ENCODE measurements around the gene ABHD16A.

The ABHD16A gene

GRCh38 chr6:31680226-31681134 lies 22.6 kb downstream of the ABHD16A start, which contains the start of gene LY6G5C:
TSS of gene LY6G5C (minus strand) at chr6:31681067. CDS start at chr6:31680373, 694 bp downstream.
- POLR2A ChIA-PET: interaction anchor here (1.0 kb wide), 1 partner anchor 20 kb away, joined by 3 read pairs; the partner anchor contains the start of gene C6orf47
- no peak for TF ChIP-seq SUZ12 (IDR thresholded peaks at IDR 0.05)
- no peak for TF ChIP-seq HDGF (IDR thresholded peaks at IDR 0.05; ENCODE audit: borderline replicate concordance)
- TF ChIP-seq ELF4 (IDR thresholded peaks at IDR 0.05): no peak
- TF ChIP-seq BHLHE40 (IDR thresholded peaks at IDR 0.05; ENCODE audit: borderline replicate concordance): no peak
- TF ChIP-seq FOXK2 (IDR thresholded peaks at IDR 0.05): no peak
- TF ChIP-seq FOXM1 (IDR thresholded peaks at IDR 0.05; ENCODE audit: borderline replicate concordance): no peak
- TF ChIP-seq LEF1 (IDR thresholded peaks at IDR 0.05; ENCODE audit: borderline replicate concordance): no peak
- TF ChIP-seq SP1 (IDR thresholded peaks at IDR 0.05): no peak
- no peak for TF ChIP-seq NFRKB (IDR thresholded peaks at IDR 0.05)
- no peak for TF ChIP-seq L3MBTL2 (conservative IDR thresholded peaks at IDR 0.05)
- TF ChIP-seq FOXA1 (IDR thresholded peaks at IDR 0.05): no peak
- TF ChIP-seq ZNF384 (IDR thresholded peaks at IDR 0.05): no peak
- no peak for TF ChIP-seq CTBP1 (IDR thresholded peaks at IDR 0.05; ENCODE audit: borderline replicate concordance)
- no peak for TF ChIP-seq ARNT (IDR thresholded peaks at IDR 0.05)
- no peak for TF ChIP-seq TARDBP (IDR thresholded peaks at IDR 0.05)
- no peak for TF ChIP-seq PKNOX1 (IDR thresholded peaks at IDR 0.05)
- CTCF ChIA-PET: interaction anchor here (0.6 to 1.5 kb wide), 3 partner anchors 57 to 229 kb away, joined by 3 to 6 read pairs (median 5); no protein-coding TSS in a partner anchor
- DNase-seq (ENCODE audit: extremely low spot score): peak; percentile 82

- CTCF ChIA-PET: no interaction called here
- POLR2A ChIA-PET: interaction anchor here (0.7 to 1.8 kb wide), 3 partner anchors 17 to 152 kb away, joined by 3 to 5 read pairs (median 3); partner anchors contain the start of genes C6orf47 and MSH5
- TF ChIP-seq FOXK2 (IDR thresholded peaks at IDR 0.05) (no peak), NFRKB (IDR thresholded peaks at IDR 0.05) (no peak), SP1 (IDR thresholded peaks at IDR 0.05) (no peak), SUZ12 (IDR thresholded peaks at IDR 0.05) (no peak)
- no peak for DNase-seq (ENCODE audit: extremely low spot score)
Measured at GRCh38 chr6:31677955-31678354, 25.2 kb downstream of the ABHD16A start.

GRCh38 chr6:31676904-31677303 lies 26.2 kb downstream of the ABHD16A start:
- no peak for DNase-seq (ENCODE audit: extremely low spot score)
- TF ChIP-seq ELF4 (IDR thresholded peaks at IDR 0.05): no peak
- no peak for TF ChIP-seq ZNF384 (IDR thresholded peaks at IDR 0.05)
- TF ChIP-seq PKNOX1 (IDR thresholded peaks at IDR 0.05): no peak
- no peak for TF ChIP-seq FOXA1 (IDR thresholded peaks at IDR 0.05)
- TF ChIP-seq LEF1 (IDR thresholded peaks at IDR 0.05; ENCODE audit: borderline replicate concordance): no peak
- no peak for TF ChIP-seq FOXM1 (IDR thresholded peaks at IDR 0.05; ENCODE audit: borderline replicate concordance)
- TF ChIP-seq HDGF (IDR thresholded peaks at IDR 0.05; ENCODE audit: borderline replicate concordance): no peak
- no peak for TF ChIP-seq TARDBP (IDR thresholded peaks at IDR 0.05)
- no peak for TF ChIP-seq L3MBTL2 (conservative IDR thresholded peaks at IDR 0.05)
- no peak for TF ChIP-seq SP1 (IDR thresholded peaks at IDR 0.05)
- TF ChIP-seq NFRKB (IDR thresholded peaks at IDR 0.05): no peak
- no peak for TF ChIP-seq CTBP1 (IDR thresholded peaks at IDR 0.05; ENCODE audit: borderline replicate concordance)
- TF ChIP-seq ARNT (IDR thresholded peaks at IDR 0.05): no peak
- ChIA-PET CTCF (no interaction called here), POLR2A (interaction anchor here (1.8 kb wide), 1 partner anchor 16 kb away, joined by 5 read pairs; the partner anchor contains the start of gene C6orf47)

- ChIA-PET CTCF (no interaction called here), POLR2A (interaction anchor here (1.0 to 1.8 kb wide), 2 partner anchors 12 to 16 kb away, joined by 3 to 5 read pairs; partner anchors contain the start of genes C6orf47 and GPANK1)
- DNase-seq (ENCODE audit: extremely low spot score): no peak
- TF ChIP-seq PKNOX1 (IDR thresholded peaks at IDR 0.05) (no peak), HDGF (IDR thresholded peaks at IDR 0.05; ENCODE audit: borderline replicate concordance) (no peak), BHLHE40 (IDR thresholded peaks at IDR 0.05; ENCODE audit: borderline replicate concordance) (no peak), ARNT (IDR thresholded peaks at IDR 0.05) (no peak), NFRKB (IDR thresholded peaks at IDR 0.05) (no peak), ELF4 (IDR thresholded peaks at IDR 0.05) (no peak), L3MBTL2 (conservative IDR thresholded peaks at IDR 0.05) (no peak), ZNF384 (IDR thresholded peaks at IDR 0.05) (no peak), CTBP1 (IDR thresholded peaks at IDR 0.05; ENCODE audit: borderline replicate concordance) (no peak), FOXA1 (IDR thresholded peaks at IDR 0.05) (no peak), FOXM1 (IDR thresholded peaks at IDR 0.05; ENCODE audit: borderline replicate concordance) (no peak)
Measured at GRCh38 chr6:31676322-31676903, 26.7 kb downstream of the ABHD16A start.

- CTCF ChIA-PET: no interaction called here
- POLR2A ChIA-PET: interaction anchor here (1.1 to 1.5 kb wide), 2 partner anchors 9 to 34 kb away, joined by 3 to 4 read pairs; partner anchors contain the start of gene C6orf47
- no peak for DNase-seq (ENCODE audit: extremely low spot score)
- TF ChIP-seq ZNF384 (IDR thresholded peaks at IDR 0.05): no peak
- no peak for TF ChIP-seq SUZ12 (IDR thresholded peaks at IDR 0.05)
- no peak for TF ChIP-seq LEF1 (IDR thresholded peaks at IDR 0.05; ENCODE audit: borderline replicate concordance)
- TF ChIP-seq TARDBP (IDR thresholded peaks at IDR 0.05): no peak
- no peak for TF ChIP-seq L3MBTL2 (conservative IDR thresholded peaks at IDR 0.05)
- TF ChIP-seq NFRKB (IDR thresholded peaks at IDR 0.05): no peak
- no peak for TF ChIP-seq PKNOX1 (IDR thresholded peaks at IDR 0.05)
- no peak for TF ChIP-seq HDGF (IDR thresholded peaks at IDR 0.05; ENCODE audit: borderline replicate concordance)
- no peak for TF ChIP-seq FOXA1 (IDR thresholded peaks at IDR 0.05)
- no peak for TF ChIP-seq FOXK2 (IDR thresholded peaks at IDR 0.05)
- no peak for TF ChIP-seq FOXM1 (IDR thresholded peaks at IDR 0.05; ENCODE audit: borderline replicate concordance)
- no peak for TF ChIP-seq ELF4 (IDR thresholded peaks at IDR 0.05)
- no peak for TF ChIP-seq CTBP1 (IDR thresholded peaks at IDR 0.05; ENCODE audit: borderline replicate concordance)
- TF ChIP-seq ARNT (IDR thresholded peaks at IDR 0.05): no peak
- TF ChIP-seq BHLHE40 (IDR thresholded peaks at IDR 0.05; ENCODE audit: borderline replicate concordance): no peak
- TF ChIP-seq SP1 (IDR thresholded peaks at IDR 0.05): no peak
Measured at GRCh38 chr6:31669676-31670075, 33.4 kb downstream of the ABHD16A start, which contains the start of gene LY6G5B. TSS of gene LY6G5B (plus strand) at chr6:31669976. CDS start at chr6:31670951, 975 bp downstream.

Measured in HEK293T (cell line).